Activated T-helper 2 cell treated with anti-CD3 and anti-CD28 coated beads, Interferon-gamma antibody, Interleukin-2, Interleukin-4, amounts not matched to agents 10 μg/mL and 5 μg/mL and 100 μg/mL, durations not matched to agents 14 hours and 24 hours and 36 hours (primary cell): Measurements from ENCODE around the gene UBALD1. TPM values are rescaled to one million over a fixed set of nuclear protein-coding genes. Genes with fewer than 3 reads are reported as not detected.
A peak's percentile ranks its signal among the peaks of the same experiment; 100 is the strongest.
"Not testable (repeated sequence)": the region's sequence is repeated elsewhere in the genome, so short reads cannot be mapped to it uniquely, and the experiment has no call there.

Source experiments
- DNase-seq: peaks from one replicate; pipeline ENCODE4 v3.0.0; 2021; ENCODE audit warnings: low spot score
- H3K27ac Mint-ChIP-seq: one replicate; pipeline ENCODE4 v1.8.0; 2021; ENCODE audit warnings: mixed read lengths
- H3K27me3 Mint-ChIP-seq: one replicate; pipeline ENCODE4 v1.8.0; 2021; ENCODE audit warnings: low read depth, mixed read lengths
- H3K36me3 Mint-ChIP-seq: one replicate; pipeline ENCODE4 v1.8.0; 2021; ENCODE audit warnings: low read depth, mixed read lengths
- H3K4me1 Mint-ChIP-seq: one replicate; pipeline ENCODE4 v1.8.0; 2021; ENCODE audit warnings: low read depth, mixed read lengths
- H3K4me3 Mint-ChIP-seq: one replicate; pipeline ENCODE4 v1.8.0; 2021; ENCODE audit warnings: low read depth, mild to moderate bottlenecking, moderate library complexity, mixed read lengths
- H3K9me3 Mint-ChIP-seq: one replicate; pipeline ENCODE4 v1.8.0; 2021; ENCODE audit warnings: mixed read lengths
- intact Hi-C: fragments of 100-400 bp; cut with micrococcal nuclease; formaldehyde crosslinking; loops from one replicate; pipeline ENCODE4 v1.15.1; 2023
- total RNA-seq: library from RNA; stranded (reverse); gene quantifications from 2 replicates; pipeline ENCODE4 v1.2.3, GENCODE V29; 2022

UBALD1 gene
- total RNA-seq, 1 donor from 2014 or later: 25.0 TPM

DNA sequence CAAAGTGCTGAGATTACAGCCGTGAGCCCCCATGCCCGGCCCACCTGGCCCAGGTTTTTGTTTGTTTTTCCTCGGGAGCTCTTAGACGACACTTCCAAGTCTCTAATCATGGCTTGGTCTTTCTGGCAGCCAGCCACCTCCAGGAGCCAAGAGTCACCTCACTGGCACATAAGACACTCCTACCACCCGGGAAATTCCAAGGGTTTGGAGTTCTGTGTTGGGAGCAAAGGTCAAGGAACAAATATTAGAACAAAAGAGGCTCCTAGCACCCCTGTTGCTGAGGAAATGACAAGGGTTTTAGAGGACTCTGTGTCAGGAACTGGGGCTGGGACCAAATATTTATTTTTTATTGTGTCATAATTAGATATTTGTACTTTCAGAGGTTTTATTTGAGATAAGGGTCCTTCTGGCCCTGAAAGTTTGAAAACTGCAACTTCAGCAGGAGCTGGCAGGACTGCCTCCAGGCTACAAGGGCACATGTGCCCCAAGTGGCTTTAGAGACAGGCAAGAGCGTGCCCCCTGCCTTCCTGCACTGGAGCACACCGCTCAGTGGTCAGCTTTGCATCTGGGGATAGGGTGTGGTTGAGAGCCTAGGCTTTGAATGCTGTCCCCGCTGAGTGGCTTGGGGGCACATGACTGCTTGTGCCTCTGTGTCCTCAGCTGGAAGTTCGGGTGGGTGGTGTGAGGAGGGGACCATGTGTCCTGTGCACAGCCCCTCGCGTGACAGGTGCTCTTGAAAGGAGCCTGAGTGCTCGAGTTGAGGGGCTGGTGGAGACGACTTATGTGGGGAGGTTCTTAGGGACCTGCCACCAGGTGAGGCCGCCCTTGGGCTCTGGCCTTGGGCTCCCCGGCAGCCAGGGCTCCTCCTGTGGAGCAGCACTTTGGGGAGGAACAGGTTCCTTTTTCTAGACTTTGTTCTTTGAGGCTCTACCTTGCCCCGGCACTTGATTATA, 39.6 kb upstream of the UBALD1 start:
- Mint-ChIP-seq H3K27me3 (no peaks in the 10 kb centered on the region), H3K36me3 (peaks cover 57% of the 10 kb centered on the region), H3K27ac (no peak overlapping the region), H3K4me3 (no peak overlapping the region), H3K9me3 (no peaks in the 10 kb centered on the region), H3K4me1 (peaks cover 6% of the 10 kb centered on the region)
- intact Hi-C loops: no loop called here
- DNase-seq: no peak

DNA sequence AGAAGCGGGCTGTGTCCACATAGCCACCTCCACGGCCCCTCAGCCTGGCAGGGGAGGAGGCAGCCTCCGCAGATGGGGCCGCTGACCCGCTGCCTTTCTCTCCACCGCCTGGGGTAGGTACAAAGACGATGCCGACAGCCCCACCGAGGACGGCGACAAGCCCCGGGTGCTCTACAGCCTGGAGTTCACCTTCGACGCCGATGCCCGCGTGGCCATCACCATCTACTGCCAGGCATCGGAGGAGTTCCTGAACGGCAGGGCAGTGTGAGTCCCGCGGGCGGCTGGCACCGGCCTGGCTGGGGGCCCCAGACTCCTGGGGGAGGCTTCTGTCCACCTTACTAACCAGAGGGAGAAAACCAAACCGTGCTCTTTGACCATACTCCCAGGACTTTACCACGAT, 37.9 kb upstream of the UBALD1 start:
- H3K4me1 Mint-ChIP-seq: peaks cover 7% of the 10 kb centered on the region
- no peaks in the 10 kb centered on the region for H3K27me3 Mint-ChIP-seq
- H3K9me3 Mint-ChIP-seq: no peaks in the 10 kb centered on the region
- H3K4me3 Mint-ChIP-seq: no peak overlapping the region
- DNase-seq: no peak
- no peak overlapping the region for H3K27ac Mint-ChIP-seq
- peaks cover 53% of the 10 kb centered on the region for H3K36me3 Mint-ChIP-seq
- intact Hi-C loops: no loop called here

DNA sequence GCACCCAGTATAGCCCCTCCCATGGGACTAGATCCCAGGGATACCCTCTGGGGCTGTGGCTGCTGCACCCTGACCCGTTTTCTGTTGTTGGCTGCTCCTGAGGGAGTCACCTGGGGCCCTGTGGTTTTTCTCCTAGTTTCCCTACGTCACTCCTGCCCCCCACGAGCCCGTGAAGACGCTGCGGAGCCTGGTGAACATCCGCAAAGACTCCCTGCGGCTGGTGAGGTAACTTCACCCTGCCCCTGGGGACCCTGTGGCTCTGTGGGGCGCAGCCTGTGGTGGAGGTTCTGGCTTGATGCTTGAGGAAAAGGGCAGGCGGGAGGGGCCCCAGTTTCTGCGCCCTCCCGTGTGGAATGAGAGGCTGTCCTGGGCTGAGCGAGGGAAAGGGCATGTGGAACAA, 37.1 kb upstream of the UBALD1 start:
- intact Hi-C loops: no loop called here
- H3K27ac Mint-ChIP-seq: no peak overlapping the region
- peaks cover 9% of the 10 kb centered on the region for H3K4me1 Mint-ChIP-seq
- H3K27me3 Mint-ChIP-seq: no peaks in the 10 kb centered on the region
- no peak overlapping the region for H3K4me3 Mint-ChIP-seq
- H3K36me3 Mint-ChIP-seq: peaks cover 49% of the 10 kb centered on the region
- H3K9me3 Mint-ChIP-seq: no peaks in the 10 kb centered on the region
- DNase-seq: no peak

DNA sequence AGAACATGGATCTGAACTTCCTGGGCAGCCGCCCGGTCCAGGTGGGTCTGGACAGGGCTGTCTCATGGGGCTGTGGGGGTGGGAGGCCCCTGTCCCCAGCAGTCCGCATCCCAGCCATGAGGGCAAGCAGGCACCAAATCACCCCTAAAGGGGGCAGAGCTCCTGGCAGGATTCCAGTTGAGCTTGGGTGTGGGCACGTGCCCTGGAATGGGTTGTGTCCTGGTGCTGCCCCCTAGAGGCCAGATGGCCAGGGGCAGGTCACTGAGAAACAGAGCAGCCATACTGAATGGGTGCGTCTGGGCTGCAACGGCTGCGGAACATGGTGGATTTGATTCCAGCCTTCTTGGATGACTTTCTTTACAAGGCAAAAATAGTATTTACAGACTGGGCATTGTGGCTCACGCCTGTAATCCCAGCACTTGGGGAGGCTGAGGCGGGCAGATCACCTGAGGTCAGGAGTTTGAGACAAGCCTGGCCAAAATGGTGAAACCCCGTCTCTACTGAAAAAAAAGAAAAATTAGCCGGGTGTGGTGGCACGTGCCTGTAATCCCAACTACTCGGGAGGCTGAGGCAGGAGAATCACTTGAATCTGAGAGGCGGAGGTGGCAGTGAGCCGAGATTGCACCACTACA, 35.9 kb upstream of the UBALD1 start:
- peaks cover 40% of the 10 kb centered on the region for H3K36me3 Mint-ChIP-seq
- H3K4me1 Mint-ChIP-seq, H3K4me3 Mint-ChIP-seq, H3K27me3 Mint-ChIP-seq, intact Hi-C loops, H3K9me3 Mint-ChIP-seq: not testable (repeated sequence)
- peak overlapping the region; percentile 33 for H3K27ac Mint-ChIP-seq
- DNase-seq: peak; percentile 51

DNA sequence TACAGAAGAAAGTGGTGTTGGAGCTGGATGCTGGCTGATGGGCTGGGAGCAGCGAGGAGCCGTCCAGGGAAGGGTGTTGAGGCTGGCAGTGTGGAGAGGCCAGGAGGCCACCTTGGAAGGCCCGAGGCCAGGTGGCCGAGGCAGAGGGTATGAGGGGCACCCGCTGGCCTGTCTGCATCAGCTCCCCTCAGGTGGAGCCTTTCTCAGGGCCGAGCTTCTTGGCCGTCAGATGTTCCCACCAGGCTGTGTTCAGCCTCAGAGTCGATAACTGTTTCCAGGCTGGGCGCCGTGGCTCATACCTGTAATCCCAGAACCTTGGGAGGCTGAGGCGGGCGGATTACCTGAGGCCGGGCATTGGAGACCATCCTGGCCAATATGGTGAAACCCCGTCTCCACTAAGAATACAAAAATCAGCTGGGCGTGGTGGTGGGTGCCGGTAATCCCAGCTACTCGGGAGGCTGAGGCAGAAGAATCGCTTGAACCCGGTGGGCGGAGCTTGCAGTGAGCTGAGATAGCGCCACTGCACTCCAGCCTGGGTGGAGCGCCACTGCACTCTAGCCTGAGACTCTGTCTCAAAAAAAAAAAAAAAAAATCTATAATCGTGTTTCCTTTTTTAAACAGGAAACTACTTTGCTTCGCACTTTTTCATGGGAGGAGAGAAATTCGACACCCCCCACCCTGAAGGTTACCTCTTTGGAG, 35.2 kb upstream of the UBALD1 start:
- intact Hi-C loops: no loop called here
- DNase-seq: no peak
- Mint-ChIP-seq H3K36me3 (peaks cover 37% of the 10 kb centered on the region), H3K4me1 (peaks cover 12% of the 10 kb centered on the region), H3K27ac (peak overlapping the region; percentile 33), H3K27me3 (no peaks in the 10 kb centered on the region), H3K9me3 (no peaks in the 10 kb centered on the region), H3K4me3 (no peak overlapping the region)

DNA sequence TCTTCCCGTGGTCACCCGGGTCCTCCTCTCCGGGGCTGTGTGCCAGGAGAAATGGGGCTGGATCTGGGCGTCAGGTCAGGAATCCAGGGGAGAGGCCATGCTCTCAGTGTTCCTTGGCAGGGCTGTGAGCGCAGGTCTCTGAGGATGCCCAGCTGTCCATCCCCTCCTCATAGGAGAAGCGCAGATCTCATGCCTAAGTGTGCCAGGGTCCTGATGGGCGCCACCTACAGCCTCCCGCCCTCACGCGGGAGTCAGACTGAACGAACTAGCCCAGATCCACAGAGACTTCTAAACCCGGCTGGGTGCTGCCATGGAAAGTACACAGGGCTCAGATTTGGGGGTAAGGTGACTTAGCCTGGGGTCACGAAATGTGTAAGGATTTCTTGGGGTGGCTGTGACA, 34.2 kb upstream of the UBALD1 start:
- no peaks in the 10 kb centered on the region for H3K9me3 Mint-ChIP-seq
- intact Hi-C loops: no loop called here
- no peak for DNase-seq
- peaks cover 12% of the 10 kb centered on the region for H3K4me1 Mint-ChIP-seq
- no peak overlapping the region for H3K4me3 Mint-ChIP-seq
- H3K36me3 Mint-ChIP-seq: peaks cover 31% of the 10 kb centered on the region
- H3K27ac Mint-ChIP-seq: peak overlapping the region; percentile 54
- H3K27me3 Mint-ChIP-seq: no peaks in the 10 kb centered on the region

DNA sequence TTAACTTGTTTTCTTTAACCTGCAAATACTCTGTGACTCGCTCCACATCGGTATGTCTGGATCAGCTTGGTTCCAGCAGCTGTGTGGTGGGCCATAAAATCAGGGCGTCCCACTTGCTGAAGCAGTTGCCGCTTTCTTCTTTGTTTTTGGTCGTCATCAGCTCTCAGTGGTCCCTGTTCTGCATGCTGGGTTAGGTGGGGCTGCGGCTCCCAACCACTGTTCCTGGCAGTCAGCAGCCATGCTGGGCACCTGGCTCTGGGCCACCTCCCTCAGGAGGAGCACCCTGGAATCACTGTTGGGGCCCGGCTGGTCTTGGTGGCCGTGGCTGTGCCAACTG, 32.9 kb upstream of the UBALD1 start:
- intact Hi-C loops: no loop called here
- Mint-ChIP-seq H3K36me3 (peaks cover 26% of the 10 kb centered on the region), H3K27ac (no peak overlapping the region), H3K4me3 (no peak overlapping the region), H3K4me1 (peaks cover 12% of the 10 kb centered on the region), H3K27me3 (no peaks in the 10 kb centered on the region), H3K9me3 (no peaks in the 10 kb centered on the region)
- no peak for DNase-seq

DNA sequence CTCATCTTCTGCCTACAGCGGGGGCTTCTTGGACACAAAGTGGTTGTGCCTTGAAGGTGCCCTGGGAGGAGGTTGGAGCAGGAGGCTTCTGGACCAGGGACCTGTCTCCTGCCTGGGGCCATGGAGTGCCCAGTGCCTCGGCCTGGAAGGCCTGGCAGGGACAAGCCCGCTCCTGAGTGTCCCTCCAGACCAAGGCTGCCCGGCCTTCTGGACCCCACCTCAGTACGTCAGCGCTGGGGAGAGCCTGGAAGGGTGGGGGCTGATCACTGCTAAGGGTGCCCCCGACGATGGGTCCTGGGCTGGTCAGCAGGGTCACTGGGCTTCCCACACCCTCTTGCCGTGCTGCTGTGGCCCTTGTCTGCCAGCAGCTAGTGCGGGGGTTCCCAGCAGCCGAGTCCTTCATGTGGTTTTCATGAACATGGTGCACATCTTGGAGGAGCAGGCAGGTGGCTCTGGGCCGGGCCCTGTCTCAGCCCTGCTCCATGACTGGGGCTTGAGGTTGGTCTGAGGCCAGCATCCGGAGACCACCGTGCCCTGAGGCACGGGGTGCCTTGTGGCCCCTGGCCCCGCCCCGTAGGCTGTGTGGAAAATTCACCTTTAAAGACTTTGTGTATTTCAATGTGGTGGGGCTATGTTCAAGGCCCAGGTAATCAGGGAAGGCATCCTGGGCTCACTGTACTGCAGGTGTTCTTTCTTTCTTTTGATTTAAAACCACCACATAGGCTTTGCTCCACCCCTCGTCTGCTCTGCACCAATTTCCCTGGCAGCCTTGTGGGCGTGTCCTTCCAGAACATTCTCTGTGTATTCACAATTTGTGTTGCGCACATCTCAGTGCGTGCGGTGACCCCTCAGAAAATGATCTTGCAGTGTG, 32.3 kb upstream of the UBALD1 start:
- no peak for DNase-seq
- Mint-ChIP-seq H3K4me1 (peaks cover 12% of the 10 kb centered on the region), H3K4me3 (no peak overlapping the region), H3K27ac (no peak overlapping the region), H3K36me3 (peaks cover 24% of the 10 kb centered on the region), H3K9me3 (no peaks in the 10 kb centered on the region), H3K27me3 (no peaks in the 10 kb centered on the region)
- intact Hi-C loops: no loop called here

DNA sequence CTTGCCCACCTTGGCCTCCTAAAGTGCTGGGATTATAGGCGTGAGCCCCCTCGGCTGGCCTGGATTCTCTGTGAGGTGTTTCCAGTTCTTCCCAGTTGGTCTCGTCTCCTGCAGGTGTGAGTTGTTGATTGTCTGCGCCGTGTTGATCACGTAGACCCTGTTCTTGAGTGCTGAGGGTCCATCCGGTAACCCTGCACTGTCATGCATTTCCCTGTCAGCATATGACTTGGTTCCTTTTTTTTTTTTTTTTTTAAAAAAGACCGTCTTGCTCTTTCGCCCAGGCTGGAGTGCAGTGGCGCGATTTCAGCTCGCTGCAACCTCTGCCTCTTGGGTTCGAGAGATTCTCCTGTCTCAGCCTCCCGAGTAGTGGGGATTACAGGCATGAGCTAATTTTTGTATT, 27.2 kb upstream of the UBALD1 start:
- Mint-ChIP-seq H3K4me3 (no peak overlapping the region), H3K9me3 (no peaks in the 10 kb centered on the region), H3K36me3 (peaks cover 12% of the 10 kb centered on the region), H3K27ac (no peak overlapping the region), H3K27me3 (no peaks in the 10 kb centered on the region), H3K4me1 (peaks cover 15% of the 10 kb centered on the region)
- DNase-seq: no peak
- intact Hi-C loops: no loop called here

DNA sequence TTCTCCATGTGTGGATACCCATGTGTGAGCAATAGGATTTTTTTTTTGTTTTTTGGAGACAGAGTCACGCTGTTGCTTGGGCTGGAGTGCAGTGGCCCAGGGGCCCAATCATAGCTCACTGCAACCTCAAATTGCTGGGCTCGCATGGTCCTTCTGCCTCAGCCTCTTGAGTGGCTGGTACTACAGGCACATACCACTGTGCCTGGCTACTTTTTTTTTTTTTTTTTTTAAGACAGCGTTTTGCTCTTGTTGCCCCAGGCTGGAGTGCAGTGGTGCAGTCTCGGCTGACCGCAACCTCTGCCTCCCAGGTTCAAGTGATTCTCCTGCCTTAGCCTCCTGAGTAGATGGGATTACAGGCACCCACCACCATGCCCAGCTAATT, 26.6 kb upstream of the UBALD1 start:
- Mint-ChIP-seq H3K27ac (no peak overlapping the region), H3K4me3 (no peak overlapping the region)
- no peak for DNase-seq

DNA sequence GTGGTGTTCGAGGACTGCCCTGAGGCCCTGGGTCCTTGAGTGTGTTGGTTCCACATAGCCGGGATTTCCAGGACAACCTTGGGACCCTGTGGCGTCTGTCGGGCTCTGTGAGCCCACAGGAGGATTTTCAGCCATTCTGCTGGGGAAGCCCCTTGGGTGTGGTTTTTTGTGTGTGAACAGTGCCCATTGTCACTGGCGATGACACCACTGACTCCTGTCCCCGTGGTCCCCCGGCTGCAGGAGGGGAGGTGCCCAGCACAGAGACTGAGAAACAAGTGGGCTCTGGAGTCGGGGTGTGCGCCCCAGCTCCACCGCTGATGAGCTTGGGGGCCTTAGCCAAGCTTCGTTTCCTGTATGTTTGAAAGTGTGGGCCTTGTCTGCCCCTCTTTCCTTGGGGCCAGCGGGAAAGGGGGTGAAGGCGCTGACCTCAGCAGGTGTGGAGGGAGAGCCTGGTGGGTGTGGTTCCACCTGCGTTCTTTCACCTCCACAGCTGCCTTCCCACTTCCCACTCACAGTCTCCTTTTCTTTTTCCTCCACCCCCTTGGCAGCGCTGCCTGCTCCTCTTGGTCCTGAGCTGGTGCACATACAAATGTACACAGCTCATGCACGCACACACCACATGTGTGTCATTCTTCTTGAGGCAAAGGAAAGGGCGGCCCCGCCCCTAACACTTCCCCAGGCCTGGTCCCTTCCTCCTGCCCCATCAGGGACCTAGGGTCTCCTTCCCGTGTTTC, 26.1 kb upstream of the UBALD1 start:
- Mint-ChIP-seq H3K27me3 (no peaks in the 10 kb centered on the region), H3K4me3 (no peak overlapping the region), H3K36me3 (peaks cover 19% of the 10 kb centered on the region), H3K27ac (no peak overlapping the region), H3K4me1 (peaks cover 15% of the 10 kb centered on the region), H3K9me3 (no peaks in the 10 kb centered on the region)
- no peak for DNase-seq
- intact Hi-C loops: no loop called here

More for the DNA sequence above, 26.6 kb upstream of the UBALD1 start:
- Mint-ChIP-seq H3K27me3 (no peaks in the 10 kb centered on the region), H3K36me3 (peaks cover 16% of the 10 kb centered on the region), H3K4me1 (peaks cover 15% of the 10 kb centered on the region), H3K9me3 (no peaks in the 10 kb centered on the region)
- intact Hi-C loops: no loop called here
